EL (cell line): ENCODE results near the gene HSP90AB1.
"Not testable (repeated sequence)": the region's sequence is repeated elsewhere in the genome, so short reads cannot be mapped to it uniquely, and the experiment has no call there.

Experiments
- DNase-seq: peaks from one replicate; pipeline ENCODE4 v3.0.0-alpha.2; 2016

Gene HSP90AB1

GRCh38 chr6:44222486-44223318 lies 24.2 kb upstream of the HSP90AB1 start:
- no peak for DNase-seq

- peak; percentile 78 for DNase-seq
Measured at GRCh38 chr6:44223319-44224028, 23.4 kb upstream of the HSP90AB1 start, which contains the start of gene SLC29A1. Gene SLC29A1, plus strand, starts transcription at chr6:44223595. Its CDS starts 3,719 bp downstream, at chr6:44227314.

- peak; percentile 49 for DNase-seq
Measured at GRCh38 chr6:44224029-44224964, 22.6 kb upstream of the HSP90AB1 start.

- DNase-seq, result no peak
Measured at GRCh38 chr6:44224965-44225305, 22.0 kb upstream of the HSP90AB1 start.

GRCh38 chr6:44225579-44226325 lies 21.1 kb upstream of the HSP90AB1 start:
- no peak for DNase-seq

- DNase-seq, result no peak
Measured at GRCh38 chr6:44226368-44227147, 20.3 kb upstream of the HSP90AB1 start.

GRCh38 chr6:44227148-44227793 lies 19.6 kb upstream of the HSP90AB1 start:
- DNase-seq, result no peak

- DNase-seq, result no peak
Measured at GRCh38 chr6:44228031-44228430, 18.9 kb upstream of the HSP90AB1 start.

GRCh38 chr6:44228433-44228832 lies 18.5 kb upstream of the HSP90AB1 start:
- no peak for DNase-seq

GRCh38 chr6:44228836-44229235 lies 18.1 kb upstream of the HSP90AB1 start:
- DNase-seq, result no peak

GRCh38 chr6:44229376-44230033 lies 17.4 kb upstream of the HSP90AB1 start:
- no peak for DNase-seq

- no peak for DNase-seq
Measured at GRCh38 chr6:44230034-44230675, 16.7 kb upstream of the HSP90AB1 start.

- not testable (repeated sequence) for DNase-seq
Measured at GRCh38 chr6:44231426-44231825, 15.5 kb upstream of the HSP90AB1 start.

- DNase-seq, result no peak
Measured at GRCh38 chr6:44232676-44233566, 14.0 kb upstream of the HSP90AB1 start.

GRCh38 chr6:44233567-44234100 lies 13.3 kb upstream of the HSP90AB1 start:
- no peak for DNase-seq

GRCh38 chr6:44234101-44235025 lies 12.5 kb upstream of the HSP90AB1 start:
- DNase-seq, result peak; percentile 82

GRCh38 chr6:44235269-44235668 lies 11.6 kb upstream of the HSP90AB1 start:
- no peak for DNase-seq
